ENCODE results near the gene AQP3.

The AQP3 gene

GRCh38 chr9:33473643-33474352 is 26.4 kb upstream of the AQP3 start, which contains the start of gene NOL6:
TSS of gene NOL6 (minus strand) at chr9:33473924. CDS start at chr9:33473842, 82 bp downstream.
- peak within 1 kb of the TSS; percentile 71 for H3K4me2 ChIP-seq (ENCODE audit: low read length)
- H3K36me3 ChIP-seq (ENCODE audit: control insufficient read depth in 1 of 2, insufficient read depth in 2 of 2, low read length in 2 of 2): peaks cover 20 to 24% of the 10 kb centered on the region in 2 experiments
- peaks cover 6 to 9% of the 10 kb centered on the region in 2 experiments for H3K4me1 ChIP-seq (ENCODE audit: control insufficient read depth in 1 of 2, insufficient read depth in 2 of 2, low read length in 2 of 2)
- H2AK5ac ChIP-seq (ENCODE audit: low read length): peak within 1 kb of the TSS; percentile 63
- H2BK5ac ChIP-seq (ENCODE audit: low read depth, low read length, poor library complexity): no peak within 1 kb of the TSS
- no peaks in the 10 kb centered on the region for H3K27me3 ChIP-seq (ENCODE audit: insufficient read depth, low read length)
- DNase-seq: peak; percentile 100
- H3K23ac ChIP-seq (ENCODE audit: low read length): no peak within 1 kb of the TSS
- H4K91ac ChIP-seq (ENCODE audit: low read depth, low read length): peak within 1 kb of the TSS; percentile 68
- peak within 1 kb of the TSS; percentile 96 for H4K8ac ChIP-seq (ENCODE audit: low read depth, low read length)
- H2BK12ac ChIP-seq (ENCODE audit: low read length): no peak within 1 kb of the TSS
- peak within 1 kb of the TSS; percentile 97 for H3K4me3 ChIP-seq (ENCODE audit: low read depth, low read length)
- peaks cover 5% of the 10 kb centered on the region for H3K79me2 ChIP-seq (ENCODE audit: control insufficient read depth, insufficient read depth, low read length, poor library complexity)
- H2AFZ ChIP-seq (ENCODE audit: insufficient read depth, low read length, poor library complexity): peak within 1 kb of the TSS; percentile 80
- H3K18ac ChIP-seq (ENCODE audit: low read length): peak within 1 kb of the TSS; percentile 27
- H2BK120ac ChIP-seq (ENCODE audit: insufficient read depth, low read length, poor library complexity): no peak within 1 kb of the TSS
- H3K9me3 ChIP-seq (ENCODE audit: insufficient read depth, low read depth, low read length): no peaks in the 10 kb centered on the region
- peak within 1 kb of the TSS; percentile 61 for H3K14ac ChIP-seq (ENCODE audit: low read length)
- peak within 1 kb of the TSS; percentile 69 for H3K9ac ChIP-seq (ENCODE audit: low read length)
- H4K12ac ChIP-seq (ENCODE audit: low read depth, low read length): peak within 1 kb of the TSS; percentile 89
- no CpG with 5 or more reads among the region's 32 CpGs for WGBS (ENCODE audit: extremely low coverage, insufficient coverage, insufficient read length)
- peak within 1 kb of the TSS; percentile 60 for H3K4ac ChIP-seq (ENCODE audit: low read depth, low read length)
- H3K79me1 ChIP-seq (ENCODE audit: low read length): peaks cover 2% of the 10 kb centered on the region
- no peak within 1 kb of the TSS for H3K27ac ChIP-seq (ENCODE audit: low read depth, low read length)

GRCh38 chr9:33472881-33473615 is 25.7 kb upstream of the AQP3 start:
- H3K4me3 ChIP-seq (ENCODE audit: low read depth, low read length): peak overlapping the region; percentile 97
- WGBS (ENCODE audit: extremely low coverage, insufficient coverage, insufficient read length): no CpG with 5 or more reads among the region's 18 CpGs
- no peak overlapping the region for H2BK12ac ChIP-seq (ENCODE audit: low read length)
- H3K23ac ChIP-seq (ENCODE audit: low read length): no peak overlapping the region
- H3K4ac ChIP-seq (ENCODE audit: low read depth, low read length): peak overlapping the region; percentile 60
- peaks cover 2% of the 10 kb centered on the region for H3K79me1 ChIP-seq (ENCODE audit: low read length)
- H3K9me3 ChIP-seq (ENCODE audit: insufficient read depth, low read depth, low read length): no peaks in the 10 kb centered on the region
- peak overlapping the region; percentile 72 for H4K8ac ChIP-seq (ENCODE audit: low read depth, low read length)
- peak overlapping the region; percentile 27 for H3K18ac ChIP-seq (ENCODE audit: low read length)
- no peak overlapping the region for H3K27ac ChIP-seq (ENCODE audit: low read depth, low read length)
- H4K91ac ChIP-seq (ENCODE audit: low read depth, low read length): peak overlapping the region; percentile 45
- no peak overlapping the region for H2BK5ac ChIP-seq (ENCODE audit: low read depth, low read length, poor library complexity)
- H4K12ac ChIP-seq (ENCODE audit: low read depth, low read length): peak overlapping the region; percentile 54
- H2AK5ac ChIP-seq (ENCODE audit: low read length): peak overlapping the region; percentile 63
- H3K4me2 ChIP-seq (ENCODE audit: low read length): peak overlapping the region; percentile 71
- H3K36me3 ChIP-seq (ENCODE audit: control insufficient read depth in 1 of 2, insufficient read depth in 2 of 2, low read length in 2 of 2): peaks cover 28 to 31% of the 10 kb centered on the region in 2 experiments
- H3K9ac ChIP-seq (ENCODE audit: low read length): peak overlapping the region; percentile 69
- DNase-seq: peak in 1 of 2 donors; percentile 10
- H2AFZ ChIP-seq (ENCODE audit: insufficient read depth, low read length, poor library complexity): peak overlapping the region; percentile 80
- H3K14ac ChIP-seq (ENCODE audit: low read length): peak overlapping the region; percentile 61
- no peak overlapping the region for H2BK120ac ChIP-seq (ENCODE audit: insufficient read depth, low read length, poor library complexity)
- peaks cover 5% of the 10 kb centered on the region for H3K79me2 ChIP-seq (ENCODE audit: control insufficient read depth, insufficient read depth, low read length, poor library complexity)
- H3K4me1 ChIP-seq (ENCODE audit: control insufficient read depth in 1 of 2, insufficient read depth in 2 of 2, low read length in 2 of 2): peaks cover 6 to 9% of the 10 kb centered on the region in 2 experiments
- no peaks in the 10 kb centered on the region for H3K27me3 ChIP-seq (ENCODE audit: insufficient read depth, low read length)

- H3K4ac ChIP-seq (ENCODE audit: low read depth, low read length): peak overlapping the region; percentile 30
- H3K18ac ChIP-seq (ENCODE audit: low read length): peak overlapping the region; percentile 30
- H3K79me1 ChIP-seq (ENCODE audit: low read length): peaks cover 2% of the 10 kb centered on the region
- H3K4me2 ChIP-seq (ENCODE audit: low read length): peak overlapping the region; percentile 5
- no peak overlapping the region for H2BK120ac ChIP-seq (ENCODE audit: insufficient read depth, low read length, poor library complexity)
- no peak overlapping the region for H3K4me3 ChIP-seq (ENCODE audit: low read depth, low read length)
- DNase-seq: no peak
- WGBS (ENCODE audit: extremely low coverage, insufficient coverage, insufficient read length): no CpG with 5 or more reads among the region's 16 CpGs
- peaks cover 6 to 9% of the 10 kb centered on the region in 2 experiments for H3K4me1 ChIP-seq (ENCODE audit: control insufficient read depth in 1 of 2, insufficient read depth in 2 of 2, low read length in 2 of 2)
- H2AFZ ChIP-seq (ENCODE audit: insufficient read depth, low read length, poor library complexity): no peak overlapping the region
- H3K79me2 ChIP-seq (ENCODE audit: control insufficient read depth, insufficient read depth, low read length, poor library complexity): peaks cover 5% of the 10 kb centered on the region
- H4K12ac ChIP-seq (ENCODE audit: low read depth, low read length): no peak overlapping the region
- no peak overlapping the region for H3K14ac ChIP-seq (ENCODE audit: low read length)
- no peak overlapping the region for H4K91ac ChIP-seq (ENCODE audit: low read depth, low read length)
- H3K23ac ChIP-seq (ENCODE audit: low read length): no peak overlapping the region
- H2BK12ac ChIP-seq (ENCODE audit: low read length): no peak overlapping the region
- H3K36me3 ChIP-seq (ENCODE audit: control insufficient read depth in 1 of 2, insufficient read depth in 2 of 2, low read length in 2 of 2): peaks cover 35 to 39% of the 10 kb centered on the region in 2 experiments
- H3K27ac ChIP-seq (ENCODE audit: low read depth, low read length): no peak overlapping the region
- H4K8ac ChIP-seq (ENCODE audit: low read depth, low read length): no peak overlapping the region
- no peaks in the 10 kb centered on the region for H3K9me3 ChIP-seq (ENCODE audit: insufficient read depth, low read depth, low read length)
- H3K27me3 ChIP-seq (ENCODE audit: insufficient read depth, low read length): no peaks in the 10 kb centered on the region
- H2BK5ac ChIP-seq (ENCODE audit: low read depth, low read length, poor library complexity): no peak overlapping the region
- H2AK5ac ChIP-seq (ENCODE audit: low read length): no peak overlapping the region
- no peak overlapping the region for H3K9ac ChIP-seq (ENCODE audit: low read length)
These were observed 24.9 kb upstream of the AQP3 start for GRCh38 chr9:33472171-33472880.

GRCh38 chr9:33471361-33471760 is 24.0 kb upstream of the AQP3 start:
- no peak overlapping the region for H3K4me3 ChIP-seq (ENCODE audit: low read depth, low read length)
- no peak overlapping the region for H2BK12ac ChIP-seq (ENCODE audit: low read length)
- H2AFZ ChIP-seq (ENCODE audit: insufficient read depth, low read length, poor library complexity): no peak overlapping the region
- H3K27ac ChIP-seq (ENCODE audit: low read depth, low read length): no peak overlapping the region
- H3K4me2 ChIP-seq (ENCODE audit: low read length): no peak overlapping the region
- H3K23ac ChIP-seq (ENCODE audit: low read length): no peak overlapping the region
- H3K4me1 ChIP-seq (ENCODE audit: control insufficient read depth in 1 of 2, insufficient read depth in 2 of 2, low read length in 2 of 2): peaks cover 6 to 9% of the 10 kb centered on the region in 2 experiments
- H3K4ac ChIP-seq (ENCODE audit: low read depth, low read length): no peak overlapping the region
- no peak overlapping the region for H2BK5ac ChIP-seq (ENCODE audit: low read depth, low read length, poor library complexity)
- no peak overlapping the region for H3K18ac ChIP-seq (ENCODE audit: low read length)
- peaks cover 1% of the 10 kb centered on the region for H3K9me3 ChIP-seq (ENCODE audit: insufficient read depth, low read depth, low read length)
- H3K9ac ChIP-seq (ENCODE audit: low read length): no peak overlapping the region
- no peaks in the 10 kb centered on the region for H3K27me3 ChIP-seq (ENCODE audit: insufficient read depth, low read length)
- peaks cover 44 to 48% of the 10 kb centered on the region in 2 experiments for H3K36me3 ChIP-seq (ENCODE audit: control insufficient read depth in 1 of 2, insufficient read depth in 2 of 2, low read length in 2 of 2)
- no peak overlapping the region for H2AK5ac ChIP-seq (ENCODE audit: low read length)
- no peak overlapping the region for H3K14ac ChIP-seq (ENCODE audit: low read length)
- no peak overlapping the region for H4K8ac ChIP-seq (ENCODE audit: low read depth, low read length)
- WGBS (ENCODE audit: extremely low coverage, insufficient coverage, insufficient read length): 100% methylated on average over 1 of the region's 2 CpGs
- H3K79me2 ChIP-seq (ENCODE audit: control insufficient read depth, insufficient read depth, low read length, poor library complexity): peaks cover 5% of the 10 kb centered on the region
- H4K91ac ChIP-seq (ENCODE audit: low read depth, low read length): no peak overlapping the region
- H2BK120ac ChIP-seq (ENCODE audit: insufficient read depth, low read length, poor library complexity): no peak overlapping the region
- peaks cover 2% of the 10 kb centered on the region for H3K79me1 ChIP-seq (ENCODE audit: low read length)
- H4K12ac ChIP-seq (ENCODE audit: low read depth, low read length): no peak overlapping the region
- DNase-seq: no peak

All from trophoblast cell (in vitro differentiated cells and primary cell).